ENCODE data around the gene PACRG. TPM values are rescaled to one million over a fixed set of nuclear protein-coding genes. Genes with fewer than 3 reads are reported as not detected.

PACRG gene
- total RNA-seq, 2 donors from 2014 or later: 1.7 TPM; not detected in 1

GRCh38 chr6:163327921-163328320, 600.1 kb downstream of the PACRG start:
- no peak for DNase-seq
- Histone ChIP-seq H3K9me3 (no peaks in the 10 kb centered on the region), H3K9ac (ENCODE audit: low read depth in 2 of 2, low read length in 2 of 2) (no peak overlapping the region), H3K27me3 (no peaks in the 10 kb centered on the region), H3K36me3 (no peaks in the 10 kb centered on the region), H3K4me3 (no peak overlapping the region), H3K4me1 (no peaks in the 10 kb centered on the region), H3K27ac (no peak overlapping the region)
- TF ChIP-seq CTCF (IDR thresholded peaks at IDR 0.05): no peak
- intact Hi-C loops (cut with DNase I): no loop called here

- H3K4me3 ChIP-seq: no peak overlapping the region
- TF ChIP-seq CTCF (IDR thresholded peaks at IDR 0.05): no peak
- no peaks in the 10 kb centered on the region for H3K27me3 ChIP-seq
- H3K4me1 ChIP-seq: no peaks in the 10 kb centered on the region
- intact Hi-C loops (cut with DNase I): no loop called here
- H3K27ac ChIP-seq: no peak overlapping the region
- no peak overlapping the region for H3K9ac ChIP-seq (ENCODE audit: low read depth in 2 of 2, low read length in 2 of 2)
- DNase-seq: no peak
- no peaks in the 10 kb centered on the region for H3K36me3 ChIP-seq
- no peaks in the 10 kb centered on the region for H3K9me3 ChIP-seq
These were observed 600.6 kb downstream of the PACRG start for GRCh38 chr6:163328411-163328810.

GRCh38 chr6:163329991-163330390, 602.2 kb downstream of the PACRG start:
- no peaks in the 10 kb centered on the region for H3K9me3 ChIP-seq
- no peak overlapping the region for H3K9ac ChIP-seq (ENCODE audit: low read depth in 2 of 2, low read length in 2 of 2)
- intact Hi-C loops (cut with DNase I): no loop called here
- H3K27me3 ChIP-seq: no peaks in the 10 kb centered on the region
- no peak for DNase-seq
- no peak for TF ChIP-seq CTCF (IDR thresholded peaks at IDR 0.05)
- no peaks in the 10 kb centered on the region for H3K36me3 ChIP-seq
- no peak overlapping the region for H3K27ac ChIP-seq
- no peaks in the 10 kb centered on the region for H3K4me1 ChIP-seq
- no peak overlapping the region for H3K4me3 ChIP-seq

- Histone ChIP-seq H3K27ac (no peak overlapping the region), H3K4me1 (no peaks in the 10 kb centered on the region), H3K36me3 (no peaks in the 10 kb centered on the region), H3K27me3 (no peaks in the 10 kb centered on the region), H3K9ac (ENCODE audit: low read depth in 2 of 2, low read length in 2 of 2) (no peak overlapping the region), H3K9me3 (no peaks in the 10 kb centered on the region), H3K4me3 (no peak overlapping the region)
- no peak for DNase-seq
- no peak for TF ChIP-seq CTCF (IDR thresholded peaks at IDR 0.05)
- intact Hi-C loops (cut with DNase I): no loop called here
These were observed 603.5 kb downstream of the PACRG start for GRCh38 chr6:163331245-163331644.

GRCh38 chr6:163332575-163332974, 604.8 kb downstream of the PACRG start:
- H3K27me3 ChIP-seq: no peaks in the 10 kb centered on the region
- TF ChIP-seq CTCF (IDR thresholded peaks at IDR 0.05): no peak
- H3K9me3 ChIP-seq: no peaks in the 10 kb centered on the region
- no peak overlapping the region for H3K27ac ChIP-seq
- intact Hi-C loops (cut with DNase I): no loop called here
- no peak overlapping the region for H3K9ac ChIP-seq (ENCODE audit: low read depth in 2 of 2, low read length in 2 of 2)
- no peaks in the 10 kb centered on the region for H3K4me1 ChIP-seq
- no peak for DNase-seq
- H3K36me3 ChIP-seq: no peaks in the 10 kb centered on the region
- H3K4me3 ChIP-seq: no peak overlapping the region

GRCh38 chr6:163333038-163333437, 605.3 kb downstream of the PACRG start:
- no peak overlapping the region for H3K4me3 ChIP-seq
- H3K9me3 ChIP-seq: no peaks in the 10 kb centered on the region
- TF ChIP-seq CTCF (IDR thresholded peaks at IDR 0.05): no peak
- H3K9ac ChIP-seq (ENCODE audit: low read depth in 2 of 2, low read length in 2 of 2): no peak overlapping the region
- DNase-seq: no peak
- intact Hi-C loops (cut with DNase I): no loop called here
- no peak overlapping the region for H3K27ac ChIP-seq
- H3K36me3 ChIP-seq: no peaks in the 10 kb centered on the region
- H3K27me3 ChIP-seq: no peaks in the 10 kb centered on the region
- no peaks in the 10 kb centered on the region for H3K4me1 ChIP-seq
